GM21360 (cell line): ENCODE measurements around the gene ZP3.
"Not testable (repeated sequence)": the region's sequence is repeated elsewhere in the genome, so short reads cannot be mapped to it uniquely, and the experiment has no call there.

Experiments
- ATAC-seq: cut with Tn5 transposase; IDR thresholded peaks from one replicate; pipeline ENCODE4 v1.9.1; 2021; ENCODE audit warnings: mild to moderate bottlenecking, moderate library complexity; ENCODE audit not compliant: unreplicated experiment

The ZP3 gene

GRCh38 chr7:76403780-76404494 lies 20.8 kb upstream of the ZP3 start:
- no peak for ATAC-seq

DNA sequence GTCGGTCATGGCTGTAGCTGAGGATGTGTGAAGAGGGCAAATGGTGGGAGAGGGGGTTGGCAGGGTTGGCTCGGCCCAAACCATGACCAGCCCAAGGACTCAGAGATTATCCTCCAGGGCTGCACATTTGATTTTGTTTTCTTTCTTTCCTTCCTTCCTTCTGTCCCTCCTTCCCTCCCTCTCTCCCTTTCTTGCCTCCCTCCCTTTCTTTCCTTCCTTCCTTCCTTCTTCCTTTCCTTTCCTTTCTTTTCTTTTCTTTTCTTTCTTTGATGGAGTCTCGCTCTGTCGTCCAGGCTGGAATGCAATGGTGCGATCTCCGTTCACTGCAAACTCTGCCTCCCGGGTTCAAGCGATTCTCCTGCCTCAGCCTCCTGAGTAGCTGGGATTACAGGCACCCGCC lies 19.0 kb upstream of the ZP3 start:
- ATAC-seq, result no peak

- ATAC-seq, result no peak
Observed at GRCh38 chr7:76407718-76408117, 17.0 kb upstream of the ZP3 start.

- ATAC-seq, result no peak
Observed at GRCh38 chr7:76408121-76408560, 16.6 kb upstream of the ZP3 start.

GRCh38 chr7:76409537-76409936 lies 15.2 kb upstream of the ZP3 start, which contains the start of gene SSC4D:
SSC4D (minus strand) TSS chr7:76409697; CDS start chr7:76404439, 5,258 bp downstream.
- no peak for ATAC-seq

DNA sequence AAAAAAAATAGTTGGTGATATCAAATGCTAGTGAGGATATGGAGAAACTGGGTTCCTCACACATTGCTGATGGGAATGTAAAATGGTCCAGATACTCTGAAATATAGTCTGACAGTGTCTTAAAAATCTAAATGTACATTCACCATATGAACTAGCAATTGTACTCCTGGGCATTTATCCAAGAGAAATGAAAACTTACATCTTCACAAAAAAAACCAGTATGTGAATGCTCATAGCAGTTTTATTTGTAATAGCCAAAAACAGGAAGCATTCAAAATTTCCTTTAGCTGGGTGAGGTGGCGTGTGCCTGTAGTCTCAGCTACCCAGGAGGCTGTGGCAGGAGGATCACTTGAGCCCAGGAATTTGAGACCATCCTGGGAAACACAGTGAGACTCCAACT lies 13.1 kb upstream of the ZP3 start:
- ATAC-seq, result no peak

DNA sequence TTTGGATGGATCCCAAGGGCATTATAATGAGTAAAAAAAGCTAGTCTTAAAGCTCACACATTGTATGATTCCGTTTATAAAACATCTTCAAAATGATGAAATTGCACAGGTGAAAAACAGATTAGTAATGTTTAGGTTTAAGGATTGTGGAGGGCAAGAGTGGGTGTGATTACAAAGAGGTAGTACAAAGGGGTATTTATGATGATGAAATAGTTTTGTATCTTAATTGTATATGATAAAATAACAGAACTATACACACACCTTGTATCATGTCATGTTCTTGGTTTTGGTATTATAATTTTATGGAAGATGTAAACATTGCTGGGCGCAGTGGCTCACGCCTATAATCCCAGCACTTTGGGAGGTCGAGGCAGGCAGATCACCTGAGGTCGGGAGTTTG lies 12.5 kb upstream of the ZP3 start:
- ATAC-seq, result no peak

DNA sequence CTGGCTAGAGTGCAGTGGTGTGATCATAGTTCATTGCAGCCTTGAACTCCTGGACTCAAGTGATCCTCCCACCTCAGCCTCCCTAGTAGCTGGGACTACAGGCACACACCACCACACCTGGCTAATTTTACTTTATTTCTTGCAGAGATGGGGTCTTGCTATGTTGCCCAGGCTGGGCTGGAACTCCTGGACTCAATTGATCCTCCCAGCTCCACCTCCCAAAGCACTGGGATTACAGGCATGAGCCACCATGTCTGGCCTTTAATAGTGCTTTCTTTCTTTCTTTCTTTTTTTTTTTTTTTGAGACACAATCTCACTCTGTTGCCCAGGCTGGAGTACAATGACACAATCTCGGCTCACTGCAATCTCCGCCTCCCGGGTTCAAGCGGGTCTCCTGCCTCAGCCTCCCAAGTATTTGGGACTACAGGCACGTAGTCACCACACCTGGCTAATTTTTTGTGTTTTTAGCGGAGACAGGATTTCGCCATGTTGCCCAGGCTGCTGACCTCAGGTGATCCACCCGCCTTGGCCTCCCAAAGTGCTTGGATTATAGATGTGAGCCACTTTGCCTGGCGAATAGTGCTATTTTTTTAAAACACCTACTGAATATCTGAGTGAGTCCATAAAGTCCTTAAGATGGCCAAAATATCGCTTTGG lies 7.0 kb upstream of the ZP3 start:
- ATAC-seq, result not testable (repeated sequence)

GRCh38 chr7:76421097-76421496 lies 3.7 kb upstream of the ZP3 start:
- not testable (repeated sequence) for ATAC-seq

DNA sequence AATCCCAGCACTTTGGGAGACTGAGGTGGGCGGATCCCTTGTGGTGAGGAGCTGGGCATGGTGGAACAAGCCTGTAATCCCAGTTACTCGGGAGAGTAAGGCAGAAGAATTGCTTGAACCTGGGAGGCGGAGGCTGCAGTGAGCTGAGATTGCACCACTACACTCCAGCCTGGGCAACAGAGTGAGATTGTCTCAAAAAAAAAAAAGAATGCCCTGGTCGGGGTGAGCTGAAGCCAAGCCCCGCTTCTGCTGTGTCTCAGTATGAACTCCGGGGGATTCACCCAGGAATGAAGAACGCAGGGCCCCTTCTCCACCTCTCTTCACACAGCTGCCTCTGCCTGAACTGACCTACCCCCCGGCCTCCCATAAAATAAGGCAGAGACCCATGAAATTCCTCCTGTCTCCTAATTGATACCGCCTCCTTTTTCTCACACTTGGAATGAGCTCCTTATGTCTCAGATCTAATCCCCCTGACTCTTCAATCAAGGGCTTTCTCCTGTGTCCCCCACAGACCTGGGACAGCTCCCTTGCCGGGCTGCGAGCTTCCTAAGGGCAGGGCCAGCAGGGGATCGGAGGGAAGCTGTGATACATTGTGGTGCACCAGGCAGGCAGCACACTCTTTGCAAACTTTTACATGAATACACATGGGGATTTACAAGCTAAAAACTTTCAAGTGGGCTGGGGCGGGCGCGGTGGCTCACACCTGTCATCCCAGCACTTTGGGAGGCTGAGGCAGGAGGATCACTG lies 911 bp upstream of the ZP3 start:
- ATAC-seq, result no peak

- no peak for ATAC-seq
Observed at GRCh38 chr7:76425156-76425555, 406 bp downstream of the ZP3 start.

DNA sequence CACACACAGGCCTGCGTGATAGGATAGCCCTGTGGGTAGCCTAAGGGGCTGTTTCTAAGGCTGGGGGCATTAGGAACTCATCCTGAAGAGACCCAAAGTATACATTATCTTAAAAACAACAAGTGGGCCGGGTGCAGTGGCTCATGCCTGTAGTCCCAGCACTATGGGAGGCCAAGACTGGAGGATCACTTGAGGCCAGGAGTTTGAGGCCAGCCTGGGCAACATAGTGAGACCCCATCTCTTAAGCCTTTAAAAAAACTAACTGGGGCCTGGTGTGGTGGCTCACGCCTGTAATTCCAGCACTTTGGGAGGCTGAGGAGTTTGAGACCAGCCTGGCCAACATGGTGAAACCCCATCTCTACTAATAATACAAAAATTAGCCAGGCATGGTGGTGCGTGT lies 808 bp downstream of the ZP3 start:
- not testable (repeated sequence) for ATAC-seq

DNA sequence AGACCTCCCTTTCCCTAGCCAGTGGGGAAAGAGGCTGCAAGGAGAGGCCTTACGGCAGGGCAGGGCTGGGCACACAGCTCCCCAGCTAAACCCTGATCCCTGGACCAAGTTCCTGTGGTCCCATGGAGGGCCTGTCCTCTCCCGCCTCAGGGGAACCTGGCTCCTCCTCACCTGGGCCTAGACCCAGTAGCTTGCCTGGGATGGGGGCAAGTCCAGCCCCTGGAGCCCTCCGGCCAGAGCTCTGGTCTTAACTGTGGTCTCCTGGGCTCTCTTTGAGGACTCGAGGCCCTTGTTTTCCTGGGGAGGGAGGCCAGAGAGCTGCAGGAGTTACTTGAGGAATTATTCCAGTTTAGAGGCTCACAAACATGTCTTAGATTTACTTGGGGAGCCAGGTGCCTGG lies 1.5 kb downstream of the ZP3 start:
- no peak for ATAC-seq

- ATAC-seq, result no peak
Observed at GRCh38 chr7:76427635-76428034, 2.9 kb downstream of the ZP3 start.

GRCh38 chr7:76428149-76428823 lies 3.5 kb downstream of the ZP3 start:
- no peak for ATAC-seq

GRCh38 chr7:76428868-76429805 lies 4.4 kb downstream of the ZP3 start:
- no peak for ATAC-seq

DNA sequence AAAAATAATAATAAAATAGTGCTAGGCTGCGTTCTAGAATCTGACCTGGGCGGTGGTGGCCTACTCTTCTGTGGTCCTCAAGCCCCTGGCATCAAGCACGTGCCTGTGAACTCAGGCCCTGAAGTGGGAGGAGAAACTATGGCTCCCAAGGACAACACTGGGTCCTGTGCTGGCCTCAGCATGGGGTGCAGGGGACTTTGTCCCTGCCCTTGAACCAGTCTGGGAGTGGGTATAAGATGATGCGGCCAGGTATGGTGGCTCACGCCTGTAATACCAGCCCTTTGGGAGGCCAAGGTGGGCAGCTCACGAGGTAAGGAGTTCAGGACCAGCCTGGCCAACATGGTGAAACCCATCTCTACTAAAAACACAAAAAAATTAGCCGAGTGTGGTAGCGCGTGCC lies 5.5 kb downstream of the ZP3 start:
- no peak for ATAC-seq

- no peak for ATAC-seq
Observed at GRCh38 chr7:76430836-76431235, 6.1 kb downstream of the ZP3 start.

- ATAC-seq, result not testable (repeated sequence)
Observed at GRCh38 chr7:76437873-76438272, 13.1 kb downstream of the ZP3 start.
